Pancreas (tissue), 10 donors: Measurements from ENCODE around the gene UBL4A. TPM values are rescaled to one million over a fixed set of nuclear protein-coding genes. Genes with fewer than 3 reads are reported as not detected.

Experiments used
- ATAC-seq, 4 donors: fragments of 200-7000 bp; cut with Tn5 transposase; one replicate each; pipeline versions ENCODE4 v1.8.0 to v1.9.1; 2020; ENCODE audit warnings: mild to moderate bottlenecking in 4 of 4, moderate library complexity in 4 of 4
- DNase-seq, 6 donors: peaks; one replicate each; pipeline ENCODE4 v3.0.0-alpha.2; 2020
- FAIRE-seq: peaks from 2 replicates; lab custom pipeline; 2012; peaks lifted over from hg19 to GRCh38; lab: Jason Lieb, UNC
- H3K27ac ChIP-seq, 4 donors: fragments of 200-600 bp; sonication (generic); 1 replicate in 3 of 4; 2 replicates in 1 of 4; pipeline versions ENCODE4 v1.5.0 to v1.8.0; 2020
- H3K27me3 ChIP-seq, 4 donors: fragments of 200-600 bp; one replicate each; pipeline ENCODE4 v1.8.0; 2021
- H3K36me3 ChIP-seq, 3 donors: fragments of 200-600 bp; sonication (generic) in 1 of 3; one replicate each; pipeline versions ENCODE4 v1.5.0 to v1.8.0; 2020 to 2021
- H3K4me1 ChIP-seq, 3 donors: fragments of 200-600 bp; one replicate each; pipeline ENCODE4 v1.8.0; 2021
- H3K4me3 ChIP-seq, 4 donors: fragments of 200-600 bp; sonication (generic) in 2 of 4; one replicate each; pipeline versions ENCODE4 v1.5.0 to v1.8.0; 2020 to 2021
- H3K9me3 ChIP-seq, 4 donors: fragments of 200-600 bp; one replicate each; pipeline ENCODE4 v1.8.0; 2021
- CTCF ChIP-seq, 4 donors: fragments of 200-600 bp; sonication (generic) in 3 of 4; IDR thresholded peaks; one replicate each; pipeline versions ENCODE4 v1.5.0 to v1.8.0; 2021; ENCODE audit warnings: antibody characterized with exemption in 4 of 4
- WGBS, 2 donors: extraction: QIAGEN DNeasy Blood & Tissue Kit; methylation state at CpG; one replicate each; pipeline ENCODE4 v1.1.7; 2013; 5-methylcytosine and 5-hydroxymethylcytosine counted together
- intact Hi-C, 3 donors: fragments of 100-400 bp; cut with DNase I; formaldehyde crosslinking; loops; one replicate each; pipeline versions ENCODE4 v1.11.1 to v1.14.2; 2022
- polyA plus RNA-seq, 2 donors: library from polyadenylated mRNA; stranded (reverse); fragments of 200-250 nt; gene quantifications; one replicate each; pipeline ENCODE4 v1.2.3, GENCODE V29; 2013
- total RNA-seq, 6 donors: library from RNA; stranded (reverse); fragmentation: NEBNext Ultra II Directional in 4 of 6; extraction: Animal tissue kit (Norgen Biotek cat#: 25700) in 4 of 6; gene quantifications; one replicate each; pipeline versions ENCODE4 v1.2.1 to v1.2.4, GENCODE V29; 2021 to 2023
- donor health status: healthy with polysubstance abuse.
- donor health status: DM: no; HTN: no; CAD: no; lungs with moderate emphysema.
- donor health status: DM: no; HTN: no; CAD: no.
- donor health status: control.
- donor health status: control.
- donor health status: Bipolar disorder and iron deficiency.
- donor health status: DM: yes; HTN: yes; CAD: no.
- donor health status: DM: no; HTN: no; CAD: no.
- donor health status: DM: no; HTN: no; CAD: no.
- donor health status: DM: yes; HTN: yes; CAD: no.

The UBL4A gene
- total and polyA plus RNA-seq, 8 donors = 13.6 to 32.2 (median 20.9) TPM

- no peaks in the 10 kb centered on the region for H3K4me1 ChIP-seq
- 89 to 92% methylated on average over 18 of the region's 18 CpGs for WGBS, 2 donors
- ATAC-seq (no peak), DNase-seq (peak in 1 of 6 donors; percentile 55), FAIRE-seq (no peak)
- H3K4me3 ChIP-seq = no peak overlapping the region
- TF ChIP-seq CTCF (IDR thresholded peaks at IDR 0.05) = no peak
- no peaks in the 10 kb centered on the region for H3K9me3 ChIP-seq
- H3K27me3 ChIP-seq = no peaks in the 10 kb centered on the region
- intact Hi-C loops = no loop called here
- peaks cover 0 to 9% (median 5%) of the 10 kb centered on the region in 3 donors for H3K36me3 ChIP-seq
- H3K27ac ChIP-seq = no peak overlapping the region
These were observed 36.8 kb downstream of the UBL4A start for GRCh38 chrX:154449618-154450017.

- ATAC-seq = no peak
- Histone ChIP-seq H3K36me3 (peaks cover 0 to 9% (median 5%) of the 10 kb centered on the region in 3 donors), H3K9me3 (no peaks in the 10 kb centered on the region), H3K4me1 (no peaks in the 10 kb centered on the region), H3K27ac (no peak overlapping the region), H3K27me3 (no peaks in the 10 kb centered on the region), H3K4me3 (no peak overlapping the region)
- peak in 1 of 6 donors; percentile 56 for DNase-seq
- WGBS, 2 donors = 89 to 94% methylated on average over 14 of the region's 14 CpGs
- TF ChIP-seq CTCF (IDR thresholded peaks at IDR 0.05) = no peak
- FAIRE-seq = no peak
- intact Hi-C loops = no loop called here
These were observed 37.9 kb downstream of the UBL4A start for GRCh38 chrX:154448484-154448883.

GRCh38 chrX:154446430-154446829, 40.0 kb downstream of the UBL4A start:
- no peak for FAIRE-seq
- no peak for TF ChIP-seq CTCF (IDR thresholded peaks at IDR 0.05)
- Histone ChIP-seq H3K27ac (no peak overlapping the region), H3K4me1 (no peaks in the 10 kb centered on the region), H3K27me3 (no peaks in the 10 kb centered on the region), H3K4me3 (no peak overlapping the region), H3K9me3 (no peaks in the 10 kb centered on the region), H3K36me3 (peaks cover 0 to 9% (median 5%) of the 10 kb centered on the region in 3 donors)
- 83 to 91% methylated on average over 12 of the region's 12 CpGs for WGBS, 2 donors
- intact Hi-C loops = no loop called here
- ATAC-seq = no peak
- DNase-seq = no peak

- Histone ChIP-seq H3K4me3 (no peak overlapping the region), H3K4me1 (no peaks in the 10 kb centered on the region), H3K9me3 (no peaks in the 10 kb centered on the region), H3K36me3 (peaks cover 0 to 9% (median 5%) of the 10 kb centered on the region in 3 donors), H3K27ac (no peak overlapping the region), H3K27me3 (no peaks in the 10 kb centered on the region)
- intact Hi-C loops = no loop called here
- DNase-seq = no peak
- ATAC-seq = no peak
- TF ChIP-seq CTCF (IDR thresholded peaks at IDR 0.05) = no peak
- WGBS, 2 donors = 90 to 91% methylated on average over 16 of the region's 16 CpGs
- FAIRE-seq = no peak
These were observed 40.6 kb downstream of the UBL4A start for GRCh38 chrX:154445776-154446175.

GRCh38 chrX:154444755-154445246, 41.6 kb downstream of the UBL4A start:
- TF ChIP-seq CTCF (IDR thresholded peaks at IDR 0.05) = no peak
- no peaks in the 10 kb centered on the region for H3K4me1 ChIP-seq
- no peaks in the 10 kb centered on the region for H3K27me3 ChIP-seq
- 30 to 60% methylated on average over 13 of the region's 13 CpGs for WGBS, 2 donors
- H3K9me3 ChIP-seq = no peaks in the 10 kb centered on the region
- FAIRE-seq = no peak
- H3K4me3 ChIP-seq = peak overlapping the region; percentile 40 to 59 (median 52)
- ATAC-seq = peak in 1 of 4 donors; percentile 22
- peak overlapping the region in 1 of 4 donors; percentile 26 for H3K27ac ChIP-seq
- DNase-seq = peak in 1 of 6 donors; percentile 76
- intact Hi-C loops = no loop called here
- H3K36me3 ChIP-seq = peaks cover 0 to 9% (median 0%) of the 10 kb centered on the region in 3 donors
